Measurements from ENCODE around the gene PID1.
"Not testable (repeated sequence)": the region's sequence is repeated elsewhere in the genome, so short reads cannot be mapped to it uniquely, and the experiment has no call there.

Gene PID1

DNA sequence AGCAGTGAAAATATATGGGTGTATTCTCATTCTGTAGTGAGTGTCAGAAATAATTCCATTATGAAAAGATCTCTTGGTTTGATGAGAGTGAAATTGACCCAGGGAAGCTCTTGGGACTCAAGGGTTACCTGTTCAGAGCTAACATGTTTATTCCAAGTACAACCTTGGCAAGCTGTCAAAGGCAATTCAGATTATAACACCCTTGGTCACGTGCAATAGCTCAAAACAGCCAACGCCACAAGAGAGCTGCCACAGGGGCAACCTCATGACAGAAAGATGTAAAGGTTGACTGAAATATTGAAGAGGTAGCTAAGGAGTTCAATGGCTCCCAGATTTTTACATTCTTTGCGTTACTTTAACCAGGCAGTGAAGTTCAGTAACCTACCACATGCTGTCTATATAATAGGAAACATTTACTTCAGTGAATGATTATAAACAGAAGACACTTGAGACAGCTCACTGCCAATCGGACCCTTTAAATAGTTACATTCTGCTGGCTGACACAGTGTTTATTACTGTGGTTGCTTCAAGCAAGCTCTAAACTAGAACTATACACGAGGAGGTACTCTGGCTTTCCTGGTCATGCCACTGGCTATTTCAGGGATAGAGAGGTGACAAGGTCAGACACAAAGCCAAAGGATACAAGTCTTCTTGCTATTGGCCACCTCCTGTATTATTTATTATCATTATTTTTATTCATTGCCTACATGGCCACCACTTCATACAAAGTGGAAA is 187.3 kb downstream of the PID1 start:
- no peak for DNase-seq (ENCODE audit: low read depth in 2 of 2, low spot score in 1 of 2)

- DNase-seq (ENCODE audit: low read depth in 2 of 2, low spot score in 1 of 2), result no peak
Observed at GRCh38 chr2:229081411-229081810, 189.7 kb downstream of the PID1 start.

DNA sequence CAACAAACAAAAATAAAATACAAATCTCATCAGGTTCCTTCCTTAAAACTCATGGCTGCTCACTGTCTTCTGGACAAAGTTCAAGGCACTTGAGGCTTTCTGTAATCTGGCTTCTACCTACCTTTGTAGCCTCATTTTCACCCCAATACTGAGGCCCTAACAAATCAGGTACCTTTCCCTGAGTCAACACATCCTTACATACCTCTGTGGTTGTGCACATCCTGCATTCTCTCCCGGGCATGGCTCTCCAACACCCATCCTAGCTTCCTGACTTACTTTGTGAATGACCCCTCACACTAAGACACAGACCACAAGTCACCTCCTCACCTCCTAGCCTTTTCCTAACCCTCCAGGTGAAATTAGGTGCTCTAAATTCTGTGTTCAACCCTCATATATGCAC is 190.9 kb downstream of the PID1 start:
- no peak for DNase-seq (ENCODE audit: low read depth in 2 of 2, low spot score in 1 of 2)

GRCh38 chr2:229076886-229077285 is 194.2 kb downstream of the PID1 start:
- DNase-seq (ENCODE audit: low read depth in 2 of 2, low spot score in 1 of 2), result not testable (repeated sequence)

- DNase-seq (ENCODE audit: low read depth in 2 of 2, low spot score in 1 of 2), result no peak
Observed at GRCh38 chr2:229073935-229074334, 197.2 kb downstream of the PID1 start.

GRCh38 chr2:229071292-229071976 is 199.7 kb downstream of the PID1 start:
- no peak for DNase-seq (ENCODE audit: low read depth in 2 of 2, low spot score in 1 of 2)

DNA sequence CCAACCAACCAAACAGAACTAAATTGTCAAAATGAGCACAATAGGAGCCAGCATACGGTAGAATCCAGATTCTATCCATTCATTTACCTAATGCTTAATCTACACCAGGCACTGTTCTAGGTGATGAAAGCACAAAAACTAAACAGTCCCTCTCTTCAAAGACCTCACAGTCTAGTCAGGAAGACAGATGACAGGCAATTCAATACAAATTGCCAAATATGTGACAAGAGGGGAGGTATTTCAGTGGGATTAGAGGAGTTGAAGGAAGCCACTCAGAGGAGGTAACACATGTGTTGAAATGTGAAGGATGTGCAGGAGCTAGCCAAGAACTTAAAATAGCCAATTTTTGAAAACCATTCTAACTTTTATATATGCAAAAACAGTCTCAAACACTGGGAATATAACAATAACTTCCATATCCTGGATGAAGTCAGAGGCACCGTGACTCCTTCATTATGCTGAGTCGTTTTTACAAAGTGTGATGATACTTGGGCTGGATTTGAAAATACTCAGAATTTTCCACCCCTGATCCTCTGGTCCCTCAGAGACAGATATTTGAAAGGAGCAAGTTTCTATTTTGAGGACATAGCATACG is 204.9 kb downstream of the PID1 start:
- DNase-seq (ENCODE audit: low read depth in 2 of 2, low spot score in 1 of 2), result no peak

DNA sequence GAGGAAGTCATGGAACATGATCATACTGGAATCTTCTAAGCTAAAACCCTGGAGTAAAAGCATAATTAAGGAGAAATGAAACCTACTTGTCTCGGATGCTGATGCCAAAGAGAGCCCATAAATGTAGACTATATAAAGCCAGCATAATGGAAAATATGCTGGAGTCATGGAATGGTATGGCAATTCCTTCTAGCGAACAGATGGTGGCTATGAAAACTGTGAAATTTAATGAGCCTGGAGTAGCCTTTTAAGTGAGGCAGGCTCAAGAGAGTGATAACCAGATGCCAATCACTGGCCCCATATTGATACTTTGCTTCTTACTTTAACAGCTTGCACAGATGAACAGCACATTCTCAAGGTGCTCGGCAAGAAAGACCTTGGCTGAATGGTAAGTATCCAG is 206.3 kb downstream of the PID1 start:
- no peak for DNase-seq (ENCODE audit: low read depth in 2 of 2, low spot score in 1 of 2)

DNA sequence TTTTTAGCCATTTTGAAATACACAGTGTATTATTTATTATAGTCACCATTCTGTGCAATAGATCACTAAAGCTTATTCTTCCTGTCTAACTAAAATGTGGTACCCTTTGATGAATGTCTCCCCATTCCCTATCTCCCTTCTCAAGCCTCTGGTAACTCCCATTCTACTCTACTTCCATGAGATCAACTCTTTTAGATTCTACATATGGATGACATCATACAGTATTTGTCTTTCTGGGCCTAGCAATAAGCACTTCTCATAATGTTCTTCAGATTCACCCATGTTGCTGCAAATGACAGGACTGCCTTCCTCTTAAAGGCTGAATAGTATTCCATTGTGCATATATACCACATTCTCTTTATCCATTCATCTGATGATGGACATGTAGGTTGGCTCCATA is 210.9 kb downstream of the PID1 start:
- DNase-seq (ENCODE audit: low read depth in 2 of 2, low spot score in 1 of 2), result no peak

DNA sequence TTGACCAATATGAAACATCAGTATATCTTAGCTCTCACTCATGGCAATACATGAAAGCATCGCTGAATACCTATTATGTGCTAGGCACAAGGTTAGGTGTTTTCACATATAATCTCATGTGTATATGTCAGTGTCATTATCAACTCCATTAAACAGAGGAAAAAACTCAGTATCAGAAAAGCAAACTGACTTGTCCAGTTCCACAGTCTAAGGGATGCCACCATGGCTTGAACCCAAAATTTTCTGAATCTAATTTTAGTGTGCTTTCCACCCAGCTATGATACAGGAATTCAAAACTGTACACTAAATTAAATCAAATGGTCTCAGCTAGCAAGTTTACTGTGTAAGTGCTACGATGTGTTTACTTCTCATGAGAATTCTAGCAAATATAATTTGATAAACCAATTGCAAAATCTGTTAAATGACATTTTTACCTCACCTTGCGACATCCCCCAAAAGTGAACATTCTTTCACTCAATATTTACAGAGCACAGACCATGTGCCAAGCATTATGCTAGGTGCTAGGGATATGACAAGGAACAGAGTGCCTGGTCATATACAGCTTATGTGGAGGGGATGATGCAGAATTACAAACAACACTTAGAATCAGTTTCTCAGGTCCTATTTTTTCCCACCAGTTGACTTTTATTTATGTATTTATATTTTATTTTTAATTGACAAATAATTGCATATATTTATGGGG is 211.6 kb downstream of the PID1 start:
- no peak for DNase-seq (ENCODE audit: low read depth in 2 of 2, low spot score in 1 of 2)

DNA sequence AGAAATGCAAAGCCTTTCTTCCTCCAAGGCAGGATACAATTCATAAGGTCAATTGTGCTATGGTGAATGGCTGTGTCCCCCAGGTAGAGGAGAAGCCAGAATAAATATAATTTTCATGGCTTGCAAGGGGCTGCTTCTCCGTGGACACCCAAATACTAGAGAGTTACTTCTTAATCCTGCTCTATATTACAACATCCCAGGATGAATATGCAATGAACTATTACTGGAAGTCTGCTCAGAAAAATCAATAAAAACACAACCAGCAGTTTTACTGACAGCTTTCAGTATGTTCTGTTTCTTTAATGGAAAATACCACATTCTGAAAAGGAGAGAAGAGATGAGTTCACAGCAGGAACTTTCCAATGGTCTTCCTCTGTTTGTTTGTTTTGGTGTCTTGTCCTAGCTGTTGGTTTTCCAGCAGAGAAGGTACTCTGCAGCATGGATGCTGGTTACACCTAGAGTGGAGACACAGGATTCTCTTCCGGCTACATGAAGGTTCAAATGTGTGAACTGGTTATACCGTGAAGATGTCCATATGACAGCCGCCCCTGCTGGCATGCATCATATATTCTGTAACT is 213.0 kb downstream of the PID1 start:
- DNase-seq (ENCODE audit: low read depth in 2 of 2, low spot score in 1 of 2), result no peak

DNA sequence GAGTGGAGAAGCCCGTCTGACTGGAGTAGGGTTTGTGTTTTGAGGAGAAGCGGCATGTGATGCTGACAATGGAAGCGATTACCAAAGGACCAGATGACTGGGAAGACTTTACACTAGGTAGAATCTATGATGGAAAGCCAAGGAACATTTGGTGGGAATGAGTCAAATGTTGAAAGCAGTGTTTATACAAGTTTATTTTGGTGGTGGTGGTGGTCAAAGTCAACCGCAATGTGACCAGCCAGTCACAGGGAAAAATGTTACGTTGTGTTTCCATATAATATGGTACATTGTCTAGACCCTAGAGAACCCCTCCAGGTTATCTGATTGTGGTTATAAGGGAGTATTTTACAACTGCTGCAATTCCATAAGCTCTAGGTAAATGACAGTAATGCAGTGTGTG is 216.8 kb downstream of the PID1 start:
- DNase-seq (ENCODE audit: low read depth in 2 of 2, low spot score in 1 of 2), result no peak

DNA sequence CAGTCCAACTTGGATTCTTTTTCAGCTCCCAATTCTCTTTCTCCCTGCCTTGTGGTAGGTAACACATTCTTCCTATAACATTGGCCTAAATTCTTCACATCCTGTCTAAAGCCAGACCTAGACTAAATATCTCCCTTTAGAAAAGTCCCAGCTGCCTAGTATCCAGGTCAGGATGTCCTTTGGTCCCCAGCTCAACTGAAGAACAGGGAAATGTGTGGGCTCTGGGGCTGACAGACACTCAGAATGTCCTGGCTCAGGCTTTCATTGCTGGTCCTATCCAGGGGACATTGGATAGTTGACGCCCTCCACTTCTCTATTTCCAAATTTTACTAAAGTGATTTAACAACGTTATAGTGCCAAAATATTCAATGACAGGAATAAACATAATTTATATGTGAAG is 219.3 kb downstream of the PID1 start:
- no peak for DNase-seq (ENCODE audit: low read depth in 2 of 2, low spot score in 1 of 2)

- no peak for DNase-seq (ENCODE audit: low read depth in 2 of 2, low spot score in 1 of 2)
Observed at GRCh38 chr2:229050133-229050532, 221.0 kb downstream of the PID1 start.

- no peak for DNase-seq (ENCODE audit: low read depth in 2 of 2, low spot score in 1 of 2)
Observed at GRCh38 chr2:229048134-229048533, 223.0 kb downstream of the PID1 start.

- no peak for DNase-seq (ENCODE audit: low read depth in 2 of 2, low spot score in 1 of 2)
Observed at GRCh38 chr2:229045671-229046070, 225.4 kb downstream of the PID1 start.

DNA sequence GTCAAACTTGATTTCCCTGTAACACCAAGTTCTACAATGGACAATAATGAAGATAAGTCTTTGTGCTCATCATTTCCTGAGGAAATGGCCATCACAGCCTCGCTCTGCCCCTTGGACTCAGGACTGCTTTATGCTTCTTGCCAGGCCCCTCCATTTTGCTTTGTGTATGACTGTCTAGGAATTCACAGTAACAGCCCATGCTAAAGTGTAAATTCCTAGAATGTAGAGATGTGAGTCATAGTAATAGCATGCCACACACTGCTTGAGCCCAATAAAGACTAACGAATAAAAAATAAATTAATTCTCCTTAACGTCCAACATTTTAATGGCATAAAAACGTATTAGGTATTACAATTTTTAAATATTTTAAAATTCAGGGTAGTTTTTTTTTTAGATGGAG is 226.5 kb downstream of the PID1 start:
- no peak for DNase-seq (ENCODE audit: low read depth in 2 of 2, low spot score in 1 of 2)

GRCh38 chr2:229043681-229044080 is 227.4 kb downstream of the PID1 start:
- DNase-seq (ENCODE audit: low read depth in 2 of 2, low spot score in 1 of 2), result no peak

GRCh38 chr2:229042349-229042748 is 228.7 kb downstream of the PID1 start:
- DNase-seq (ENCODE audit: low read depth in 2 of 2, low spot score in 1 of 2), result no peak

DNA sequence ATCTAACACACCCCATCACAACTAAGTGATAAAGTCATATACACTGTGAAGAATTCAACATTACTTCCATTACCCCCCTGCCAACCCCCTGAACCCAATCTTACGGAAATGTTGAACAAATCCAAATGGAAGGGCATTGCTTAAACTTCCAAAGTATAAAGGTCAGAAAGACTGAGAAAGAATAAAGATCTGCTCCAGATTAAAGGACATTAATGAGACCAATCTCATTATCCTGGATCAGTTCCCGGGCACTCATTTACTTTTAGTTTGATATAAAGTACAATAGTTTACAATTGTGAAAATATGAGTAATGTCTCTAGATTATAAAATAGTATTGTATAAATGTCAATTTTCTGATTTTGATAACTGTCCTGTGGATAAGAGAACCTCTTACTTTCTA is 229.4 kb downstream of the PID1 start:
- DNase-seq (ENCODE audit: low read depth in 2 of 2, low spot score in 1 of 2), result no peak

GRCh38 chr2:229037621-229038020 is 233.5 kb downstream of the PID1 start:
- no peak for DNase-seq (ENCODE audit: low read depth in 2 of 2, low spot score in 1 of 2)

DNA sequence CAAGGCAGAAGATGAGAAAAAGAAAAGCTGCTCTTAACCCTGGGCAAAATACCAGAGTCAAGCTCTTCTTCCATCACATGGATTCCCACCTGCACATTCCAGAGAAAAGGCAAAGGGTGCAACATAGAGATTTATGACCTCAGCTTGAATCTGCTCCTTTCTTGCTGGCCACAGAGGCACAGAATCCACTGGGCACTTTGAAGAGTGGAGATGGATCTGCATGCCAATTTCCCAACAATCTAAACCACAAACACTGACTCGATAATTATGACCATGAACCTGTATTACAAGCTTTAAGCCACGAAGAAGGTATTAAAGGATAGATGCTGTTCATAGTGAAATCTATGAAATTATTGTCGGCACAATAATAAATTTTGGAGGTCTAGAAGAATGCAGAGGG is 237.3 kb downstream of the PID1 start:
- DNase-seq (ENCODE audit: low read depth in 2 of 2, low spot score in 1 of 2), result no peak

All from stimulated activated CD8-positive, alpha-beta memory T cell treated with anti-CD3 and anti-CD28 coated beads, Interleukin-4, amount 100 ng/mL, for 1 hour (primary cell).